ENCODE data around the gene GLI3.
A peak's percentile ranks its signal among the peaks of the same experiment; 100 is the strongest.

The GLI3 gene

DNA sequence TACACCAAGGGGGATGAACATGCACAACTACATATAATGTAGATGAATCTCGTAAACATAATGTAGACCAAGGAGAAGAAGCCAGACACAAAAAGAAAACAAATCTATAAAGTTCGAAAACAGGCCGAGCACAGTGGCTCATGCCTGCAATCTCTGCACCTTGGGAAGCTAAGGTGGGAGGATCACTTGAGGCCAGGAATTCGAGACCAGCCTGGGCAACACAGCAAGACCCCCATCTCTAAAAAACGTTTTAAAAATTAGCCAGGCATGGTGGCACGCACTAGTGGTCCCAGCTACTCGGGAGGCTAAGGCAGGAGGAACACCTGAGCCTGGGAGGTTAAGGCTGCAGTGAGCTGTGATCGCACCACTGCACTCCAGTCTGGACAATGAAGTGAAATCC, 68.5 kb downstream of the GLI3 start:
- no peak for DNase-seq

DNA sequence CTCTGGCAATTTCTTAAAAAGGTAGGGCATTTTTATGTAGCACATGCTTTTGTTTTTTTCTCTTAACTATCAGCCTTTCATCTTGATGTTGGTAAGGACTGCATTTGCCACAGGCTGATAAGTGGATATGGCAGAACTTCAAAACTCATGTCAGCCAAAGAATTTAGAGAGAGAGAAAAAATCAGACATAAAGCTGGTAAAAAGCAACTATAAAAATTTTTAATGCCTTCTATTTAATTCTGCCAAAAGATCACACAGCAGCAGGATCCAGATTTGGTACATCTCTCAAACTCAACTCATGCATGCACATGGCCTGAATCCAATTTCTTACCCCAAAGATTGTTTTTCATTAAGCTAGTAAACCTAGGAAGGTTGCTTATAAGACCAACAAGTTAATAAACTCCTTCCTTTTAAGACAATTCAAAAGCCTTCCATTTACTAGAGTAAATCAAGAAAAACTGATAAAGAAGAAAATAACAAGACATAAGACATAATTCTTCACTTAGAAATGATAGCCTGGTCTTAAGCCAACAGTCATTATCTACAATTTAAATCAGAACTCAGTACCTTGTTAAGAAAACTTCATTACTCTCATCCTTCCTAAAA, 69.3 kb downstream of the GLI3 start:
- no peak for DNase-seq

DNA sequence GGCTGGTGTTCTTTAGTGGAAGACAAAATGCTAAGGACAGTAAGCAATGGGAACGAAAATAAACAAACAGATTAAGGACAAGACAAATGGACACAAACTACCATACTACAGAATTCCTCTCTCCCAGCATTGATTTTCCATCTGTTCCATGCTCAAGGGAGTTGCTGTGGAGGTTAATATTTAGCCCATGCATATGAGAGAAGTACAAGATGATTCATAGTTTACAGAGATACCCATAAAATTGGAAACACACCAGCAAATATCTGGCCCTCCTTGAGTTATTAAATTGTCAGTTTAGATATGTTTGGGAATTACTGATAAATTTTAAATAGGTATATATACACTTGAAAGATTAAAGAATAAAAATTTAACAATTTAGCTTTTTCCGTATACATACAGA, 69.8 kb downstream of the GLI3 start:
- DNase-seq, result peak; percentile 18

DNA sequence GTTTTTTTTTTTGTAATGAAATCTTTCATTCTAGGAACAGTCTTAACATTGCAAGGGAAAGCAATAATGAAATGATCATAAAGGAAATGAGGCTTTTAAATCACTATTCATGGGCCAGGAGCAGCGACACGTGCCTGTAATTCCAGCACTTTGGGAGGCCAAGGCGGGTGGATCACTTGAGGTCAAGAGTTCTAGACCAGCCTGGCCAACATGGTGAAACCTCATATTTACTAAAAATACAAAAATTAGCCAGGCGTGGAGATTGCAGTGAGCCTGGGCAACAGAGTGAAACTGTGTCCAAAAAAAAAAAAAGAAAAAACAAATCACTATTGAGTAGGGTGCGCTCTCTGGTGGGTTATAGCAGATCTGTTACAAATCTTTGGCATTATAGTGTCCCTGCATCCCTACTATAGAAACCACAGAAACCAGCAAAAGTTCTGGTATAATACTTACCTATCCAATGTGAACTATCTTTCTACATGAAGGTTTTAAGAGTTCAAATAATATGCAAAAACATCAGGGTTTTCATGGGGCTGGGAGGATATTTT, 72.1 kb downstream of the GLI3 start:
- peak; percentile 49 for DNase-seq

DNA sequence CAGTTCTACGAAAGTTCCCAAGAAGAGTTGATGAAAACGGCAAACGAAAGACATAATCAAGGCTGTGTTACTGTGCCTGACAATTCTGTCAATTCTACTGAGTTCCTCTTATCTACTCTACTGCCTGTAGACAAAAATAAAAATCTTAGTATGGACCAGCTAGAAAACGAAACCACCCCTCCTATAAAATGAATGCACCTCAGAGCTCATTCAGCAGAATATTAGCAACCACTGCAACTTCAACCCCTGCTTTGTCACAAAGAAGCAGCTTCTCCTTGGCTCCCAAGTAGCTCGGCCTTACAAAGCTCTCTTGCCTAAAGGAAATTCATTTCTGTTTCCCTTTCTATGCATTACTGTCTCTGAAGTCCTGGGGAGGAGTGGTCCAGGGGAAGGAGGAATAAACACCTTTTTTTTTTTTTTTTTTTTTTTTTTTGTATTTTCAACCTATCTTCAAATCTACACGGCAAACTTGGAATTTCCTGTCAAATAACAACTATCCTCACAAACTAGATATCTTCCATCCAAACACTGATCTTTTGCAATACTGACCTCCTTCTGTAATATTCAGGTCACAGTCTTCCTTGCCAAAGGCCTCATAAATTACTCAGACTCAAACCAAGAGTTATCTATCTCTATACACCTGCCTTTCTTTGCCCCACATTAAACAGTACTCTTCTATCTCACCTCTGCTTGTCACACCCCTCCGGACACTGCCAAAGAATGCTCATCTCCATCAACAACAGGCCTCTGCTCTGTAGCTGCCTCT, 74.3 kb downstream of the GLI3 start:
- DNase-seq, result no peak

DNA sequence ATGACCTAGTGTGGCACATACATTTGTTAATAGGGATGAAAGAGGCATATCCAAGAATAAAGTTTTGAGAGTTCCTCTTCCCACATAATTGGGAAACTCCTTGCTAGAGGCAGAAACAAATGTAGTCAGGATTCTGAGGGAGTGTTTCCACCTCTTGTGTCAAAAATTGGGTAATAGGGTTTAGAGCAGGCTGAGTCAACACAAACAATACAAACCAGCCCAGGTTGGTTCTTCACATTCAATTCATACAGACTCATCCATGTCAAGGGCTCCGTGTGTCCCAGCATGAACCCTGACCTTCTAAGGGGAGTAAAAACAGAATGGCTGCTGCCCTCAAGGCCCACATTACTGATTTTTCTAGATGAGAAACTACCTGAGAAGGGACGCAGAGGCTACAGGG, 75.3 kb downstream of the GLI3 start:
- no peak for DNase-seq

DNA sequence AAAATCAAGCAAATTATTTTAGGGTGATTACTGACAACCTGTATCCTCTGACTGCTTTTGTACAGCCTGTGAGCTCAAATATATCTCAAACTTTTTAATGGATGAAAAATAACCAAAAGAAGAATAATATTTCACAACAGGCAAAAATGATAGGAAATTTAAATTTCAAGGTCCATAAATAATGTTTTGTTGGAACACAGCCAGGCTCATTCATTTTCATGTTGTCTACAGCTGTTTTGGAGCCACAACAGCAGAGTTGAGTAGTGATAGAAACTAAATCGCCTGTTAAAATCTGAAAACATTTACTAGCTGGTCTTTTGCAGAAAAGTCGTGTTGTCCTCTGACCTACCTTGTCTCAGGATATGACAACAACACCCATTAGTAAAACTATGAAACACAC, 75.9 kb downstream of the GLI3 start:
- no peak for DNase-seq

DNA sequence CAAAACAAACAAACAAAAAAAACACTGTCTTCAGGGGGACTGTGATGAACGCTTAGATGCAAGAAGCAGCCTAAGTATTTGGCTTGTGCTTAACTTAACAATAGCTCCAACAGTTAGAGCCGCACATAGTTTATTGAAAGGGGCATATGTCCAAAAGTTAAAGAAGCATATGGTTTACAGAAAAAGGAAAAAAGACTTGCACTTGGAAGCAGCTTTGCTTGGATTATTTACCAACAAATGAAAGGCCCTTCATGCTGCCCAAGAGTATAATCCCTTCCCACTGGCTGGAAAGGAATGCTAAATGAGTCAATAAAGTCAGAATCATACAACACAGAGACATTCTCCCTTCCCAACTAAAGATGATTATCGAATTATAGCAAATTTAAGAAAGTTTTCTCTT, 77.9 kb downstream of the GLI3 start:
- no peak for DNase-seq

DNA sequence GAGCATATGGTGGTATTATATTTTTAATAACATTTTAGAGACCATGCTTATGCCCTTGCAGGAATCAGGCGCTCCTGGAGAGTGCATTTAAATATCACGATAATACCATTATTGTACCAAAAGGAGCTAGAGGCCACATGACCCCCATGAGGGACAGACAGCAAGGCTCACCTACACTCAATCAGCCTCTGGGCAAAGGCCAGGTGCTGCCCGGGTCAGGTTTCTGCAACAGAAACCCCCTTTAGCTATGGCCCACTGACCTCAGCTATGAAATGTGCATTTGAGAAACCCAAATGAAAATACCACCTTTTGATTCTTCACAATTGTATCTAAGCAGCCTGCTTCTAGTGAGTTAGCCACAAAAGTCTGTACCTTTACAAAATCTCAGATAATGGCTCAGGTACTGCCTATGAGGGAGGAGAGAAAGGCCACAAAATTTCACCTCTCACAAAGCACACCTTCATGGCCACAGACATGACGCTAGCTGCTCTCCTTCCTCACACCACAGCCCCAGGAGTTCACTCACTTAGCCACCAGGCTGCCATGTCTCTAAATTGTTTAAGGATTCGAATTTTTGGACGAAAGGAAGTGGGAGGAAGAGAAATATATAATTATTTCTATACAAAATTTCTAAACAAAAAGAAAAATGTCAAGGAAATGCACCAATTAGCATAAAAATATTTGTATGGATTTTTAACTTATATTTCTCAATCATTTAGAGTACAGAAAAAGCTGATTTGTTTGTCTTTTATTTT, 79.9 kb downstream of the GLI3 start:
- DNase-seq, result no peak

DNA sequence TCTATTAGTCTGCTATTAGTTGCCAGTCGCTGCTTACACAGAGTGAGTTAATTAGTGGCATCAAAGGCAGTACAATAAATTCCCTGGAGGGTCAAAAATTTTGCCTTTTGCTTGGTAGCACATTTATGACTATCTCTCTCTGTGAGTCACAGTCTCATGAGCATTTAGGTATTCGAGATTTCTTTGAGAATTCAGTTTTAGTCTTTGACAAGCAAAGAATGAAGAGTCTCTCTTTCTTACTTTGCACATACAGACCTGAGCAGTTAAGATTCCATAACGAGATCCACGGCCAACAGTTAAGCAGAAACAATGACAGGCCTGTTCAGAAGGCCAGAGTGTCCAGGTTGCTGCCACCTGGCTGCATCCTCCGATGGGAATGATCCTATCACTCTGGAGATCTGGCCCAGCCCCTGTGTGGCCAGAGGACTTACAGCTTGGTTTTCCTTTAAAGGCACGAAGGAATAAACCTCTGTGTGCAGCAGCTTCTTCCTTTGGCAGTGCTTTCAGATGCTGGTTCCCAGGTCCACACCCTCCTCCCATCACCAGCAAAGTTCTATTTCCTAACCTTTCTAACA, 80.6 kb downstream of the GLI3 start:
- no peak for DNase-seq

DNA sequence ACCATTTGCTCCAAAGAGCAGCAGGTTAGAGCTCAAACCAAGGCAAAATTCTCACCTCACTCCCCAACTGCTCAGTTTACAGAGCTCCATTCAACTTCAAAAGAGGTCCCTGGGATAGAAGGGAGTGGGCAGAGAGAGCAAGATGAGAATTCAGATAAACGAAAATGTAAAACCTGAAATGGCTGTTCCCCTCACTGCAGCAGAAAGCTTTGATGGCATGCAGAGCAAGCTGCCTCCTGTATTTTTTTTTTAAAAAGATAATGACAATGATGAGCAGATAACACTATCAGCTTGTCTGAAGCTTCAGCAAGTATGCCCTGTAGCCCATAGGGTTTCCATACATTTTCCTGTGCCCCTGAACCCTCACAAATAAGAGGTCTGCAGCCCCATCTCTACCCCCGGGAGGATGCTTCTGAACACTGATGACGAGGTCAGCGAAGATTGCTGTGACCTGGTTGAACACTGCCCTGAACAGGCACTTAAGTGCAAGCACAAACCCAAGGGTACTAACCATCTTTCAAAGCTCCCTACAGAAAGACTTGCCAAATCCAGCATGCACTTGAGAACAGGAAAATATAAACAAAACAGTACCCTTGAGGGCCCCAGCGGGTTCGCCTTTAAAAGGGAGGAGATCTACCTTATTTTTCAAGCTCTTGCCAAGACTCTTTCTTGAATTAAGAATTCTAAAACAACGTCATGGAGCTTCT, 81.3 kb downstream of the GLI3 start:
- no peak for DNase-seq

DNA sequence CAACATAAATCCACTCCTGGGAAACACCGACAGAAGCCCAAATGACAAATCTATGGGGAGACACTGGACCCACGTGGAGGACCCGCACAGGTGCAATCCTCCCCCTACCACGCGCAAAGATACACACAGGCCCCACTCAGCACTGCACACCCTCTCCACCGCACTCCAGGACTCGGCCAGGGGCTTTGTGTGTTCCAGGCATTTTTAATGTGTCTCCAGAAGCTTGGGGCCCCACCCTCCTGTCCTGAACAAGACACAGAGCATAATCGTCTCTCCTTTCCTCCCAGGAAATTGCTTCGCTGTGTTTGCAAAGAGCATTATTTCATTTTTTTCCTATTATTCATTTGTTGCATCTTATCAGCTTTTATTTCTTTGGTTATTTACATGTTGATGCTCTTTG, 82.8 kb downstream of the GLI3 start:
- DNase-seq, result no peak

DNA sequence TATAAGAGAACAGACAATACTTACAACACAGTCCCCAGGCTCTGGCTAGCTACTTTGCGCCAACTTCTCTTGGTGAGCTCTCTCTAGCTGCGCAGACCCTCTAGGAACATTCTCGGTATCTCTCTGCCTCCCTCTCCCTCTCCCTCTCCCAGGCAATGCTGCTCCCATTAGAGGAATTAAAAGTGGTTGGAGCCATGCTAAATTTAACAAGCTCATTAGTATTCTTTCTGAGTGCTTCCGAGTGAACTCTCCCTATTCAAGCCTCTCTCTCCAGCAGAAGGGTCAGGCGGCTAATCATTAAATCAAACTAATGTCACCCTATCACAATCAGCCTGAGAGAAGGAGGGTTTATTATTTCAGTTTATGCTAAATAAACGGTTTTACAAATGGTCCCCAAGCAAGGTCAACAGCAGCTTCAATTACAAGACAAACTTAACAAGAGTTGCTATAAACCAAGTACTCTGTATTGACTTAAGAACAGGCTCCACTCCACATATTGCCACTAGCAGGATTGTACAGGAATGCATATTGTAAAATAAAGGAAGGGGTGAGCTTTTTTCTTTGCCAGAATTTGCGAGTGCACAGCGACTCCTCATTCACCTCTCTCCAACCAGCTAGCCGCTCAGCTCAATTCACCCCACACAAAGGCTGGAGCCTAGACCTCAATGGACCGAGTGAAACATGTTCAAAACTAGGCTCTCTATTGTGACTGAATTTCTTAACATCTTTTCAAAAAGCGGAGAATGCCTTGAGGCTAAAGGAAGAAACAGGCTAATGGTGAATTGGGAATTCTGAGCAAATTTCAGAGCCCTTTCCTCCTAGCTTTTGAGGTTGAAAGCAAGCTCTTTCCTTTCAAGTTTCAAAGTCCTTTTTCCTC, 84.4 kb downstream of the GLI3 start:
- DNase-seq, result no peak

DNA sequence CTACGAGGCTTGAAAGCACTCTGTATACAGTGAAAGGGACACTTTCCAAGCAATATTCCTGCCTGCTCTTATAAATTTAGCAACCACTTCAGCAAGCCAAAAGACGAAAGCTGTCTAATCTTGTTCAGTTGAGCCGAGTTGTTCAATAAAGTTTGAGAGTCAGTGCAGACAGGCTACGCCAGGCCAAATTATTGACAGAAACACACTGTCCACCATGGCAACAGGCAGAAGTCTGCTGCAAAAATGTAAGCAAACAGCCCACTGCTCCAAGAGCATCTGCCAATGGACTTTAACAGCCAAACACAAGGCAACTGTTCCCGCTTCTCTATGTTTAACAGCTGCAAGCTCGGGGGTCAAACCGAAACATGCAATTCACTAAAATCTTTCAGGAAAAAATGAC, 85.7 kb downstream of the GLI3 start:
- no peak for DNase-seq

DNA sequence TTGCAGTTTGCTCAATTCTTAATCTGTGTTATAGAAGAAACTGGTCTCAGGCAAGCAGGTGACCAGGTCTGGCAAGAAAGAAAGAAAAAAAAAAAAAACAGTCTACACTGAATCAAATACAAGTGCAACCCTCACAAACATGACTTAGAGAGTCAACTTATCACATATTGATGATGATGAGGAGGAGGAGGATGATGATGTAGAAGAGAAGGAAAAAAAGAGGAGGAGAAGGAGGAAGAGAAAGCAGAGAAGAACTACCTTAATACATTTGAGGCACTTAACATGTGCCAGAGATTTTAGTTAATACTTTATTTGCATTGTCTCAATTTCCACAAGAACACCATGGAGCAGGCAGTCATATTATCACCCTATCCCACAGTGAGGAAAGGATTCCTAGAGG, 91.5 kb downstream of the GLI3 start:
- DNase-seq, result no peak

DNA sequence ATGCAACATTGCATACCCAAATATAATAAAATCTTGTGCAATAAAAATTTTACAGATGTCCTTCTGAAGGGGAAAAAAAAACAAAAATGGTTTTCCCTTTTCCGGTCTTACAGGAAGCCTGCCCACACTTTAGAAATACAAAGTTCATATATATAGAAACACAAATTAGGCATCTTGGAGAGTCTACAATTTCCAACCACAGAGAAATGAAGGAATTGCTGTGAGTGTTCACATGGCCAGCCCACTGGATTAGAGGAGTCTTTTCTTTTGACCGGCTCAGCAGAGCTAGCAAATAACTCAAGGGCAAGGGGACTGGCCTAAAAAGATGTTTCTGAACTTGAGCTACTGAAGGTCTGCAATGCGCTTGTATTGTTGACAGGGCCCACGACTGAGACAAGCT, 92.4 kb downstream of the GLI3 start:
- no peak for DNase-seq

DNA sequence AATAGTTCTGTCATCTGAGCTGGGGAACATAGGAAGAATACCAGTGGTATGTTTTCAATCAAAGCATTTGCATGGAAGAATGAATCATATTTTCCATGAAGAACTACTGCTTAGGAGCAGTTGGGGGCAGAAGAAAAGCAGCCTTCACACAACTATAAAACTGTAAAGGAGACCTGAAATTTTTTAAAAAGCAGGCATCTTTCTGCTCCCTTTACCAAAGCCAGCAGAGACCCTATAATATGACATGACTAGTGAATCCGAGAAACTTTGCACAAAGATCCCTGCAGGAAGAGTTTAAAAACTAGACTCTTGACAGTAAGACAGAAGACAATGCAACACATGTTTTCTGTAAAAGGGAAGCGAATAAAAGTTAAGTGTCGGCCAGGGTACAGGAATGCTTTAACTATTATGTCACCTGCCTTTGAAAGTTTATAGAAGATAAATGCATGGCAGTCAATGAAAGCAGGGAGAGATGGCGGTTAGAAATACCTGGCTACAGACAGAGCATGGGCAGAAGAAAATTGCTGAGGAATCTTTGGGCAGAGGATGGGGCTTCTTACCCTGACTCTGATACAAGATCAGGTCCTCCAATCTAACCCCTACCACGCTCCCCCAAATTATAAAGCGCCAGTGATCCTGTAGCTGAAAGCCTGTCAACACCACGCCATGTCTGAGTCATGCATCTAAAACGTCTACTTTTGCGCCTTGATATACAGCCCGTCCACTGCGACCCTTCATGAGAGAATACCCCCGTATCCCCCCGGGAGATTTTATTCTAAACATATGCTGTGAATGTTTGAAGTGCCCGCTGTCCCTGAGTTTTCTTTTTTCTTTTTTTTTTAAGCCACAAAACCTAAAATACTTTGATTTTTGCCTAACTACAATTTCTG, 93.1 kb downstream of the GLI3 start:
- no peak for DNase-seq

DNA sequence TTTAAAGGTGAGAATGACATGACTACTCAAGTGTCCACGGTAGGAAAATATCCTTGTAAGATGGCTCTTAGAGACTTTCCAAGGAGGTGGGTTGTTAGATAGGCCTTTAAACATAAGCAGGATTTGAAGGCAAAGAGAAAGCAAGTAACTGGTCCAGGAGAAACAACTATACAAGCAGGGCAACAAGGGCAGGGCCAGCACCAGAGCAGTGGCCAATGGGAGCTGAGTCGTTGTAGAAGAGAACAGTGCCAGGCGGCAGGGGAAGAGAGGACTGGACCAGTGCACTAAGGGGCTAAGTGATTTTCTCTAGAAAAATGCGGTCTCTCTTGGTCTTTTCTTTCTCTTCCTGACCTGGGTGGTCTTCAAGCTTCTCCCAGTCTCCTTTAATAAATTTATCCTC, 94.9 kb downstream of the GLI3 start:
- no peak for DNase-seq

DNA sequence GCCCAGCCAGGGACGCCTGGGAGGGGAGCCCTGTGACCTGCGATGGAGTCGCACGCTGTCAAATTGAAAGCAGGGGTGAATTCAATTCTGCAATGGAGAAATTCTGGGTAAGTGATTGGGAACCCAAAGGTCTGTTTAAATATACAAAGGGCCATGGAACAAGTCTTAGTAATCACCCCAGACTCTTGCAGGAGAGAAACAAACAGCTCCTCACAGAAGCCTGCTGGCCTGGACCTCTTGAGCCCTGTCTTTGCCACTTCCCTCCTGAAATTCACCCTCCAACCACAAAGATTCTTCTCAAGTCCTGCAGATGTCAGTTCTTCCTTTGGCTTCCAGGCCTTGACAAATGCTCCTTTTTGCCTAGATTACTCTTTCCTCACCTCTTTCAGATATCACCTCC, 97.3 kb downstream of the GLI3 start:
- no peak for DNase-seq

DNA sequence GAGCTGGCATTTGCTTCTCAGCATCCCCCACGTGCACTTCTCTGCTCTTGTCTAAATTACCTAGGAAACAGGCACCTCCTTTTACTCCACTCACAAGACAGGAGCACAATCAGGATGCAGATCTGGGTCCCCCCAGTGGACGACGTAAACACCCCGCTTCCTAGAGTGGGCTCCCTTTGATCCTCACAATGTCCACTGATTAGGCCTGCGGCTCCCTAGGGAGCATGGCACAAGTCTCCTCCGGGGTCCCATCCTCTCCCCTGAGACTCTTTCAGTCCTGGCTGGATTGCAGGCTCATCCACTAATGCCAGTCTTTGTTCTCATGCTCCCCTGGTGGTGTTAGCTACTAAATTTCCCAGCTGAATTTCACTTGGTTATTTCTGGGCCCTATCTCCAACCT, 98.3 kb downstream of the GLI3 start:
- DNase-seq, result no peak

DNA sequence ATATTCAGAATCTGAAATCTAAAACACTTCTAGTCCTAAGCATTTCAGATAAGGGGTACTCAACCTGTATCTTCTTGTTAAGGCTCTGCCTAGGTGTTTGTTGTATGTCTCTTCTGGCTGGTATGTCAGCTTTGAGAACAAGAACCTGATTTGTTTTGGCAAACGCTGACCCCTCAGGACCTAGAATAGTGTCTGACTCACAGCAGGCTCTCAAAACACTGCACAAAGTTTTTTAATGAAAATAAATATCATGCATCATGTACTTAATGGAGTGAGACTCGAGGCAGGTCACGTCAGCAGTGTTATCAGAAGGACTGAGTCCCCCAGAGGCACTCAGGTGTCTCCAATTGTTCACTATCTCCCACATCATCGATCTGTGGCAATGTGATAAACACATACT, 99.1 kb downstream of the GLI3 start:
- DNase-seq, result peak; percentile 60

All from kidney glomerular epithelial cell (primary cell).